GM12864 (cell line): ENCODE data around the gene NEK6.

Experiments
- DNase-seq: peaks from one replicate; pipeline ENCODE4 v3.0.0-alpha.2; 2011; ENCODE audit warnings: low read depth
- H3K4me3 ChIP-seq: 2 replicates; pipeline ENCODE4 v1.5.1; 2011; ENCODE audit warnings: mild to moderate bottlenecking, low read depth, low read length, control low read depth
- TF ChIP-seq, protein P1 (sequence below): IDR thresholded peaks from 2 replicates; pipeline ENCODE4 v1.5.1; 2011; ENCODE audit warnings: low read depth, mild to moderate bottlenecking, moderate library complexity, low read length, control low read depth, inconsistent platforms; ENCODE audit errors: missing control alignments

The NEK6 gene

DNA sequence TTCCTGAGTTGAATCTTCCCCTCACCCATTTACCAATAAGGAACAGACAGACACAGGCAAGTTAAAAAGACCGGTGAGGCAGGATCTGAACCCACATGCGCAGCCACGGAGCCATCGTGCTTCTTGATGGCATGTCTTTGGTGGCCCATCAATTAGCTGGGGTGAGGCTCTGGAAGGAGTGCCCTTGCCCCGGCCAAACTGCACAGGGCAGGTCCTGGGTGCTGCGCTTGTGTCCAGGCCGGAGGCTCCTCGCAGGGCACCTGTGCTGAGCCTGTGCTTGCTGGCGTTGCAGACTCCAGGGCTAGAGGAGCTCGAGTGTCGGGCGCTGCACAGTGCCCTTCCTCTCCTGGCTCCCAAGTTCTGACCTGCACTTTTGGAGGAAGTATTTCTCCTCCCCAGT, 91.1 kb downstream of the NEK6 start:
- TF ChIP-seq, protein P1, sequence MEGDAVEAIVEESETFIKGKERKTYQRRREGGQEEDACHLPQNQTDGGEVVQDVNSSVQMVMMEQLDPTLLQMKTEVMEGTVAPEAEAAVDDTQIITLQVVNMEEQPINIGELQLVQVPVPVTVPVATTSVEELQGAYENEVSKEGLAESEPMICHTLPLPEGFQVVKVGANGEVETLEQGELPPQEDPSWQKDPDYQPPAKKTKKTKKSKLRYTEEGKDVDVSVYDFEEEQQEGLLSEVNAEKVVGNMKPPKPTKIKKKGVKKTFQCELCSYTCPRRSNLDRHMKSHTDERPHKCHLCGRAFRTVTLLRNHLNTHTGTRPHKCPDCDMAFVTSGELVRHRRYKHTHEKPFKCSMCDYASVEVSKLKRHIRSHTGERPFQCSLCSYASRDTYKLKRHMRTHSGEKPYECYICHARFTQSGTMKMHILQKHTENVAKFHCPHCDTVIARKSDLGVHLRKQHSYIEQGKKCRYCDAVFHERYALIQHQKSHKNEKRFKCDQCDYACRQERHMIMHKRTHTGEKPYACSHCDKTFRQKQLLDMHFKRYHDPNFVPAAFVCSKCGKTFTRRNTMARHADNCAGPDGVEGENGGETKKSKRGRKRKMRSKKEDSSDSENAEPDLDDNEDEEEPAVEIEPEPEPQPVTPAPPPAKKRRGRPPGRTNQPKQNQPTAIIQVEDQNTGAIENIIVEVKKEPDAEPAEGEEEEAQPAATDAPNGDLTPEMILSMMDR = no peak
- DNase-seq = no peak
- no peak overlapping the region for H3K4me3 ChIP-seq

GRCh38 chr9:124349267-124349666, 91.5 kb downstream of the NEK6 start:
- DNase-seq = no peak
- H3K4me3 ChIP-seq = no peak overlapping the region
- TF ChIP-seq, protein P1 = no peak

DNA sequence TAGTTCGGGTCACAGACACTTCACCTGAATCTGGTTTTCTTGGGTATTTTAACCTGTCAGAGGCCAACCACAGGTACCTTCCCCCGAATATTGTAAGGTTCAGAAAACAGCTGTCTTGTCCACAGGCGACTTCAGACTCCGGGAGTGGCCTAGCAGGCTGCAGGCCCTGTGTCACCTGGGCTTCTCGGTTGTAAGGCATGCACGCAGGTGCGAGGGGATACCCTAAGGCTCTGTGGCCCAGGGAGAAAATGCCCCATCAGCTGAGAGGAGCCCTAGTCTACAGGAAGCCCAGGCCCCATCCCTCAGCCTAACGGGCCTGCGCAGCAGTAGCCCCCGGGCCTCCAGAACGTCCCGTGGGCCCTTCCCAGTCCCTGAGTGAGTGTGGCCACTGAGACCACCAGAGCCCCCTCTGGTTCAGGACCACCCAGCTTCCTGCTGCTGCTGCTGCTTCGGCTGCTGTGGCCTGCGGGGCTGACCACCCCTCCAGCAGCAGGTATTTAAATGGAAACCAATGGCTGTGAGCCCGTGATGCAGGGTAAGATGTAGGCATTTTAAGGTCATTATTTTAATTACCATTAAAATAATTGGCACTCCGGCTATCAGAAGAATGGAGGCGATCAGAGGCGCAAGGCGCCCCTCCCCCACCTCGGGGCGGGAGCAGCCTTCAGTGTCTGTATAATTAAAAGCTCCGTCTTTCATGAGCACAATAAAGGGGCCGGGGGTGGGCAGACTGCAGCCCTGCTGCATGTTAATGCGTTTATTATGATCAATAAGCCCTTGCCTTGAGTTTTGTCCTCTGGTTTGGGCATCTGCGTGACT, 92.1 kb downstream of the NEK6 start:
- no peak for DNase-seq
- TF ChIP-seq, protein P1 = no peak
- H3K4me3 ChIP-seq = no peak overlapping the region

DNA sequence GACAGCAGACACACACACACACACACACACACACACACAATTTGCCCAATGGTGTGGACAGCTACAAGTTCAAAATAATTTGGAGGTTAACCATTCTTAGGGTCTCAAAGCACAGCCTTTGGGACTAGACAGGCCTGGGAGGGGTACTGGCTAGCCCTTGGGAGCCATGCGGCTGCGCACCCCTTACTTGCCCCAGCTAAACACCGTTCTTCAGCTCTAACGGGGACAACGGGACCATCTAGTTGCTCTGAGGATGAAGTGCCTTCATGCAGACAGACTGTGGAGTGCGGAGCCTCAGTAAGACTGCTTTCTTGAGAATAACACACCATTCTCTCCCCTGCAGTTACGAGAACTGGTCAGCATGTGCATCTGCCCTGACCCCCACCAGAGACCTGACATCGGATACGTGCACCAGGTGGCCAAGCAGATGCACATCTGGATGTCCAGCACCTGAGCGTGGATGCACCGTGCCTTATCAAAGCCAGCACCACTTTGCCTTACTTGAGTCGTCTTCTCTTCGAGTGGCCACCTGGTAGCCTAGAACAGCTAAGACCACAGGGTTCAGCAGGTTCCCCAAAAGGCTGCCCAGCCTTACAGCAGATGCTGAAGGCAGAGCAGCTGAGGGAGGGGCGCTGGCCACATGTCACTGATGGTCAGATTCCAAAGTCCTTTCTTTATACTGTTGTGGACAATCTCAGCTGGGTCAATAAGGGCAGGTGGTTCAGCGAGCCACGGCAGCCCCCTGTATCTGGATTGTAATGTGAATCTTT, 92.9 kb downstream of the NEK6 start:
- DNase-seq = no peak
- H3K4me3 ChIP-seq = no peak overlapping the region
- TF ChIP-seq, protein P1 = no peak

DNA sequence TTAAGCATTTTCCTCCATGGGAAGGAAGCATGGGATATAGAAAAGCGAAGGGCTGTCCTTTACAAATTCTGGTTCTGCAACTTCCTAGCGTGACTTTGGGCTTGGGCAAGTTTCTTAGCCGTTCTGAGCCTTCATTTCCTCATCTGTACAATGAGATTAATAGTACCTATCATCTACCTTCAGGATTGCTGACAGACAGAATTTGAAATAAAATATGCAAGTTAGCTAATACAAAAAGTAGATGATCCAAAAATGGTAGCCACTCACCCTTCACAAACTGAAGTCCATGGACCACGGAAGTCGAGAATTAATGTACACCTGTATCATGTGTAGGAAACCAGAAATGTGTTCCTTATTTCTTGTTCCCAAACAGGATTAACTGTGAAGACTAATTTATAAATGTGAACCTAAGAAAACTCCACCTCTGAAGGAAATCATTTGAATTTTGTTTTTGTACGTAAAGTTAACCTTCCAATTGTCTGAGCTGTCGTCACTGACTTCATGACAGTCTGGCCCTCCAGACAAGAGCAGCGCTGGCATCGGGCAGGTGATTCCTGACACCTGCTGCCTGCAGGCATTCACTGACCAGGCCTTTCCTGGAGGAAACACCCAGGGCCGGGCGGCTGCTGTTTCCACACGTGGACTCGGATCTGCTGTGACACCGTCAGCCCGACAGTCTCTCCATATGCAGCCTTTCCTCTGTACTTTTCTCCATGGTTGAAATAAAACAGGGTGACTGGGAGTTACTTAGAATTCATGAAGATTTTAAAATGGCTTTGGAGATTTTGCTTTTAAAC, 94.1 kb downstream of the NEK6 start:
- TF ChIP-seq, protein P1 = no peak
- DNase-seq = no peak
- no peak overlapping the region for H3K4me3 ChIP-seq

DNA sequence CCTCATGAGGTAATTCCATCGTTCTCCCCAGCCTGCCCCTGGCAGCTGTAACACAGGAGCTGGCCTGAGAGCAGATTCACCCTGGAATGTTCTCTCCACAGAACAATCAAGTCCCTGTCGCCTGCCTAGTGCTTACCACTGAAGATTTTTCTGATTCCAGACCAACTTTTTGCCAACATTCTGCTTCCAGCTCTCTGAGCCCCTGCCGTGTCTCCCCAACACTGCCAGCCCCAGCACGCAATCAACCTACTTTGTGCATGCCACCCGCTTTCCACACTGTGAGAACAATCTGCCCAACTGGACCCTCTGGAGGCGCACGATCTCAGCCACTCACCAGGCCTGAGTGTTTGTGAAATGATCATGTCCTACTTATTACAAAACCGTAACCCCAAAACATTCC, 94.9 kb downstream of the NEK6 start:
- TF ChIP-seq, protein P1 = no peak
- DNase-seq = no peak
- no peak overlapping the region for H3K4me3 ChIP-seq
